Immature natural killer cell (primary cell): ENCODE results near the gene TTLL12. TPM values are rescaled to one million over a fixed set of nuclear protein-coding genes. Genes with fewer than 3 reads are reported as not detected.
A peak's percentile ranks its signal among the peaks of the same experiment; 100 is the strongest.

Source experiments
- DNase-seq, 3 donors: peaks; one replicate each; pipeline ENCODE4 v3.0.0; 2022; ENCODE audit warnings: mixed read lengths in 1 of 3
- H3K27ac Mint-ChIP-seq, 6 donors: one replicate each; pipeline ENCODE4 v1.8.0; 2020; ENCODE audit warnings: mixed read lengths in 6 of 6, mild to moderate bottlenecking in 5 of 6, inconsistent platforms in 4 of 6, moderate library complexity in 3 of 6
- H3K27me3 Mint-ChIP-seq, 3 donors: one replicate each; pipeline ENCODE4 v1.8.0; 2020 to 2021; ENCODE audit warnings: low read depth in 3 of 3, mild to moderate bottlenecking in 3 of 3, mixed read lengths in 3 of 3, moderate library complexity in 3 of 3, inconsistent platforms in 1 of 3
- H3K36me3 Mint-ChIP-seq, 3 donors: one replicate each; pipeline ENCODE4 v1.8.0; 2020; ENCODE audit warnings: mixed read lengths in 3 of 3, inconsistent platforms in 2 of 3, mild to moderate bottlenecking in 2 of 3
- H3K4me1 Mint-ChIP-seq, 2 donors: one replicate each; pipeline ENCODE4 v1.8.0; 2020; ENCODE audit warnings: inconsistent platforms in 2 of 2, mild to moderate bottlenecking in 2 of 2, mixed read lengths in 2 of 2, moderate library complexity in 1 of 2
- H3K4me3 Mint-ChIP-seq, 5 donors: one replicate each; pipeline ENCODE4 v1.8.0; 2020; ENCODE audit warnings: mild to moderate bottlenecking in 5 of 5, mixed read lengths in 5 of 5, inconsistent platforms in 3 of 5, moderate library complexity in 3 of 5
- H3K9me3 Mint-ChIP-seq, 6 donors: one replicate each; pipeline ENCODE4 v1.8.0; 2020; ENCODE audit warnings: mild to moderate bottlenecking in 6 of 6, mixed read lengths in 6 of 6, inconsistent platforms in 4 of 6, moderate library complexity in 3 of 6
- polyA plus RNA-seq, 3 donors: library from polyadenylated mRNA; unstranded; fragments of 300-500 nt; fragmentation: Illumina TruSeq; gene quantifications; one replicate each; pipeline ENCODE4 v1.2.3, GENCODE V29; 2021

TTLL12 gene
- polyA plus RNA-seq, 3 donors from 2014 or later = 10.8 to 17.5 (median 16.4) TPM

DNA sequence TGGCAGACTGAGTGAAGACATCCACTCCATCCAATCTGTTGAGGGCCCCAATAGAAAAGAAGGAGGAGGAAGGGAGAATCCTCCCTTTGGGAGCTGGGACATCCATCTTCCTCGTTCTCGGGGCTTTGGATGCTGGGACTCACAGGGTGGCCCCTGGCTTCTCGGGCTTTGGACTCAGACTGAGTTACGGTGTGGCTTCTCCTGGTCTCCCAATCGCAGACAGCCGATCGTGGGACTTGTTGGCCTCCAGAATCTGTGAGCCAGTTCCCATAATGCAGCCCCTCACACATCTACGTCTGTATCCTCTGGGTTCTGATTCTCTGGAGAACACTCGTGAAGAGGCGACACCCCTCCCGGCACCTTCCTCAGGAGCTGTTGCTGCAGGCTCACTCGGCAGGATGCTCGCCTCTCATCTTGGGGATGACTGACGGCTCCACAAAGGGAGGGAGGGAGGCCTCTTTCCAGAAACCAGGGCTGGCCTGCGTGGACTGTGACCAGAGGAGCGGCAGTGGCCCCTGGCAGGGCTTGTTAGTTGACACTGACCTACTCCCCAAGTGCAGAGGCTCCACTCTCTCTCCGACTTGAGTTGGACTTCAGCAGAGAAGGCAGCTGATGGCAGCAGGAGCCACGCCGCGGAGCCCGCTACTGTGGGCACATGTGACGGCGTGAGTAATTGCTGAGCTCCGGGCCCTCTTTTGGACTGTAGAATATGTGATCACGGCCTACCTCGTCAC lies 14.7 kb upstream of the TTLL12 start:
- Mint-ChIP-seq H3K27ac (no peak overlapping the region), H3K9me3 (no peaks in the 10 kb centered on the region), H3K27me3 (peaks cover 3 to 21% (median 16%) of the 10 kb centered on the region in 3 donors), H3K4me1 (peaks cover 12 to 16% of the 10 kb centered on the region in 2 donors), H3K36me3 (no peaks in the 10 kb centered on the region), H3K4me3 (no peak overlapping the region)
- no peak for DNase-seq

DNA sequence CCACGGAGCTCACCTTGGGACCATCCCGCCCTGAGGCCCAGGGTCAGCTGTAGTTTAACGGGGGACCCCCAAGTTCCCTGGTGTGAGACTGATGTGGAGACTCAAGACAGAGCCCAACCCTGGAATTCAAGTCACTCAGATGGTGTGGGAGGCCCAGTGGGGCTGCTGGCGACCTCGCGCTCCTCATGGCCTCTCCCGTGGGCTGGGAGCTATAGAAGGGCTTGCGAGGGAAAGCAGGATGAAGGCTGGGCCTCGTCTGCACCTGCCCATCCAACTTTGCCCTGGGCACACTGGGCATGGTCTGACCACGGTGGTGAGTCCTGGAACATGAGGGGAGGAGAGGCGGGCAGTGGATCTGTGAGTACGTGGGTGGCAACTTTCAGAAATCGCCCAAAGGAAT lies 13.6 kb upstream of the TTLL12 start:
- peaks cover 3 to 14% (median 9%) of the 10 kb centered on the region in 3 donors for H3K27me3 Mint-ChIP-seq
- no peak overlapping the region for H3K27ac Mint-ChIP-seq
- no peaks in the 10 kb centered on the region for H3K9me3 Mint-ChIP-seq
- H3K36me3 Mint-ChIP-seq = no peaks in the 10 kb centered on the region
- no peak for DNase-seq
- H3K4me1 Mint-ChIP-seq = peaks cover 6 to 7% of the 10 kb centered on the region in 2 donors
- H3K4me3 Mint-ChIP-seq = no peak overlapping the region

DNA sequence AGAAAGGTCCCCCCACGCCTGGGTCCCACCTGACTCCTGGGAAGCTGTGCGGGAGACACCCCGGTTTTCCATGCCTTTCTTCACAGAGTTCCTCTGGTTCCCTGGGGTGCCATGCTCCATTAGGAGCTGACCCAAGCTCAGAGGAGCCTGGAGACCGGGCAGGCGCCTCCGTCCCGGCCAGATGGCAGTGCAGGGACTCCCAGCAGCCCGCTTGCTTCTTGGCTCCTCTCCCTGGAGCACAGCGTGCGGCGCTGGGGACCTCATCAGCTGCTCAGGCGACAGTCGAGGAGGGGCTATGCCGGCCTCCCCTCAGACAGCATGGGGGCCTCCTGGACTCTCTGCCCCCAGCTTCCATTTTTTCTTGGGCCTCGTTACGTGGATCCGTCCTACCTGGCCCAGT lies 13.1 kb upstream of the TTLL12 start:
- no peaks in the 10 kb centered on the region for H3K36me3 Mint-ChIP-seq
- H3K27ac Mint-ChIP-seq = no peak overlapping the region
- no peaks in the 10 kb centered on the region for H3K9me3 Mint-ChIP-seq
- no peak for DNase-seq
- no peak overlapping the region for H3K4me3 Mint-ChIP-seq
- H3K27me3 Mint-ChIP-seq = peaks cover 3 to 9% (median 5%) of the 10 kb centered on the region in 3 donors
- peaks cover 3 to 4% of the 10 kb centered on the region in 2 donors for H3K4me1 Mint-ChIP-seq

DNA sequence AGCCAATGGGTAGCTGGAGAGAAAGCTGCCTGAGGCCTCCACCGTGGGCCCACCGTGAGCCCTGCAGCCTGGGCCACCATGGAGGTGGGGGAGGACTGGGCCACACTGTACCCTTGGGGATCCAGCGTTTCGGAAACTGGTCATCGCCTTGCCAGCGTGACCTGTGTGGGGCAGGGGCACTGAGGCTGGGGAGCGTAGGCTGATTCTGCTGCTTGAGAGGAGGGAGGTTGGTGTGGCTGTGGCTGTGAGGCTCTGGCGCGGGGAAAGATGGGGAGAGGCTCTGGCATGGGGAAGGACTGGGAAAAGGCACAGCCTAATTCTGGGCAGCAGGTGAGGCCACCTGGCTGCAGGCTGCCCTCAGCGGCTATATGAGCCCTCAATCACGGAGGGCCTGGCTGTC lies 12.6 kb upstream of the TTLL12 start:
- Mint-ChIP-seq H3K27ac (no peak overlapping the region), H3K9me3 (no peaks in the 10 kb centered on the region)
- no peak for DNase-seq

DNA sequence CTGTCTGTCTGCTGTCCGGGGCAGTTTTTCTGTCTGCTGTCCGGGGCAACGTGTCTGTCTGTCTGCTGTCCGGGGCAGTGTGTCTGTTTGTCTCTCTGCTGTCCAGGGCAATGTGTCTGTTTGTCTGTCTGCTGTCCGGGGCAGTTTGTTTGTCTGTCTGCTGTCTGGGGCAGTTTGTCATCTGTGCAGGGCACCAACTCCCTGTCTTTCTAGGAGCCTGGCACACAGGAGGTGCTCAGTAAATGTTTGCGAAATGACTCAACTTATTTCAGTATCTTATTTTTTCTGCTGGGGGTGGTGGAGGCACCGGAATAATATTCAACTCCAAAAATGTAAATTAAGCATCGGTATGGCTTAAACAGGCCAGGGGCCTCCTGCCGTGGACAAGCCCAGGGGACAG lies 12.0 kb upstream of the TTLL12 start:
- no peaks in the 10 kb centered on the region for H3K9me3 Mint-ChIP-seq
- DNase-seq = no peak
- H3K27me3 Mint-ChIP-seq = peaks cover 1 to 7% (median 3%) of the 10 kb centered on the region in 3 donors
- no peak overlapping the region for H3K27ac Mint-ChIP-seq
- H3K4me3 Mint-ChIP-seq = no peak overlapping the region
- no peaks in the 10 kb centered on the region for H3K36me3 Mint-ChIP-seq
- no peaks in the 10 kb centered on the region for H3K4me1 Mint-ChIP-seq

More for the DNA sequence above, 12.6 kb upstream of the TTLL12 start:
- Mint-ChIP-seq H3K27me3 (peaks cover 2 to 8% (median 3%) of the 10 kb centered on the region in 3 donors), H3K4me3 (no peak overlapping the region), H3K4me1 (no peaks in the 10 kb centered on the region), H3K36me3 (no peaks in the 10 kb centered on the region)

DNA sequence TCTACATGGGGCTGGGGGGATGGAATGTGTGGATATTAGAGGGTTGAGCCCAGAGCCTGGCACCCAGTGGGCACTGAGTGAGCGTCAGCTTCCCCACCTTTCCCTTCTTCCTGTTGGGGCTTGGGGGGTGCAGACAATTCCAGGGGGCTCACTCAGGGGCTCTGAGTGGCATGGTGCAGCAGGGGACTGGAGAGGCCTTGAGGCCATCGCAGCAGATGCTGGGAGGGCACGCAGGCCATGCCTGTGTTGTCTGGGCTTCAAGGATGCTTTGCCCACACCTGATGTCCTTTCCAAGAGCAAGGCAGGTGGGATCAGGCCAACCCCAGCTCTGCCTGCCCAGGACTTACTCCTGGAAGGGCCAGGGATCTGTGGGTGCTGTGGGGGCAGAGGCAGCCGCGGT lies 11.2 kb upstream of the TTLL12 start:
- H3K36me3 Mint-ChIP-seq = no peaks in the 10 kb centered on the region
- no peaks in the 10 kb centered on the region for H3K4me1 Mint-ChIP-seq
- peaks cover 0 to 7% (median 3%) of the 10 kb centered on the region in 3 donors for H3K27me3 Mint-ChIP-seq
- H3K4me3 Mint-ChIP-seq = no peak overlapping the region
- H3K27ac Mint-ChIP-seq = no peak overlapping the region
- H3K9me3 Mint-ChIP-seq = no peaks in the 10 kb centered on the region
- DNase-seq = no peak

DNA sequence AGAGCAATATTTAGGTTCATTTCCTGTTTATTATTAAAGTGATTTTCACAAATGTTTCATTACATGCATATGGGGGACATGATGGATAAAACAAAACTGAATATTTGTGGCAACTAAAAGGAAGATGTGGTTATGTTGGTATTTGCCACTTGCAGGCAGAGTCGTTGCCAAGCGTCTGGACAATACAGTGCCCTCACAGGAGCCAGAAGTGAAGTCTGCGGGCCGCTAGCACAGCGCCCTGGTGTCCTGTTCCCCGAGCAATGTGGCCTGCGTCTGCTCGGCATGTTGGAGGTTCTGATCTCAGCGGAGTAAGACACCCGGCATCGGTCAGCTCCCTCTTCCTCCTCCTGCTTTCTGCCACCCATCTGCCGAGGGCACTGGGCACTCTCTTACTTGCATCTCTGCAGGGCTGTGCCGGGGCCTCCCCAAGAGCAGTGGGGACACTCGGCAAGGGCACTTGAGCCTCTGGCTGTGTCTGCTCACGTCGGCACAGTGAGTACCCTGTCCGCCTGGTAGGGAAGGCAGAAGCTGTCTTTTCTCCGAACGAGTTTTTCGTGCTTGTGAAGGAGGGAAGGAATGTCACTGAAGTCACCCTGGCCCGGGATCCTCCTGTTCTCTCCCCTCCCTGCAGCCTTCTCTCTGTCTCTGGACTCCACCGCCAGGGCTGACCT lies 10.5 kb upstream of the TTLL12 start:
- Mint-ChIP-seq H3K4me3 (no peak overlapping the region), H3K27ac (peak overlapping the region in 1 of 6 donors; percentile 33), H3K4me1 (no peaks in the 10 kb centered on the region), H3K9me3 (no peaks in the 10 kb centered on the region), H3K36me3 (no peaks in the 10 kb centered on the region), H3K27me3 (peaks cover 0 to 7% (median 0%) of the 10 kb centered on the region in 3 donors)
- no peak for DNase-seq

DNA sequence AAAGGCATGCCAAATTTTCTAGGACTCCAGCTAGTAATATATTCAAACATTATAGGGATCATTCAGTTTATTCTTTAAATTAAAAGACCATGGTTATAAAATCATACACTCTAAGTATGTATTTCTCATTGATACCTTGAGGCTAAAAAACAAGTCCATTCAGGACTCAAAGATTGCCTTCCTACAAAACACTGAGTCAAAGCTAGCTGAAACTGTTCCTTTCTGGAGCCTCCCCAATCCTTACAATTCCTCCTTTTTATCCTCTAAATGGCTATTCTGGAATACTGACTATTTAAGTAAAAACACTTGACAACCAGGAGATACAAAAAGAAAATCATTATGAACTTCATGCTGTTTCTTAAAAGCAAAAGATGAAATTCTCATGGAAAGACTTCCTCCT lies 4.9 kb upstream of the TTLL12 start:
- Mint-ChIP-seq H3K9me3 (no peaks in the 10 kb centered on the region), H3K27ac (peak overlapping the region in 1 of 6 donors; percentile 35), H3K27me3 (peaks cover 8 to 9% (median 9%) of the 10 kb centered on the region in 3 donors), H3K36me3 (no peaks in the 10 kb centered on the region), H3K4me1 (peaks cover 7 to 9% of the 10 kb centered on the region in 2 donors), H3K4me3 (no peak overlapping the region)
- no peak for DNase-seq

DNA sequence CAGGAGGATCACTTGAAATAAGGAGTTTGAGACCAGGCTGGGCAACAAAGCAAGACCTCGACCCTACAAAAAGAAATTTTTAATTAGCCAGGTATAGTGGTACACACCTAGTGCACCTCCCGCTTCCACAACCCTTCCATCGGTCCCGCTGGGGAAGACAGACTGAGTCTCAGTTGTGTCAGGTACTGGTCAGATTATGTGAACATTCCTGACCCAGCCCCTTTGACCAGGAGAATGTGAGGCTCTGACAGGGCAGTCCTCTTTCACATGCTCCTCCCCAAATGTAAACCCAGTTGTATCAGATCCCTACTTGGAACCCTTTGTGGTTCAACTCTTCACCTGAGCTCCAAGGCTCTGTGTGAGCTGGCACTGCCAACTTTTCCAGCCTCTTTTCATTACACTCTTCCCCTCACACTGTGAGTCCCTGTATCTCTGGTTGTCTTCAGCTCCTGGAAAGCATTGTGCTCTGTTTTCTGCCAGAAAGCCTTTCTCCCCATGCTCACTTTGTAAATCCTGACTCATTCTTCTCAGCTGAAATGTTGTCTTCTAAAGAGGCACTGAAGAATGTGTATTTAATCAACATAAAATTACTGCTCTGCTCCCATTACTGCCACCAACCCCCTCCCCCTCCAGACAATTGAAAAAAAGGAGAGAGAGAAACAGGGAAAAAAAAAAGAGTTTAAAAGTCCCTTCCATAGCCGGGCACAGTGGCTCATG lies 2.1 kb upstream of the TTLL12 start:
- H3K9me3 Mint-ChIP-seq = no peaks in the 10 kb centered on the region

DNA sequence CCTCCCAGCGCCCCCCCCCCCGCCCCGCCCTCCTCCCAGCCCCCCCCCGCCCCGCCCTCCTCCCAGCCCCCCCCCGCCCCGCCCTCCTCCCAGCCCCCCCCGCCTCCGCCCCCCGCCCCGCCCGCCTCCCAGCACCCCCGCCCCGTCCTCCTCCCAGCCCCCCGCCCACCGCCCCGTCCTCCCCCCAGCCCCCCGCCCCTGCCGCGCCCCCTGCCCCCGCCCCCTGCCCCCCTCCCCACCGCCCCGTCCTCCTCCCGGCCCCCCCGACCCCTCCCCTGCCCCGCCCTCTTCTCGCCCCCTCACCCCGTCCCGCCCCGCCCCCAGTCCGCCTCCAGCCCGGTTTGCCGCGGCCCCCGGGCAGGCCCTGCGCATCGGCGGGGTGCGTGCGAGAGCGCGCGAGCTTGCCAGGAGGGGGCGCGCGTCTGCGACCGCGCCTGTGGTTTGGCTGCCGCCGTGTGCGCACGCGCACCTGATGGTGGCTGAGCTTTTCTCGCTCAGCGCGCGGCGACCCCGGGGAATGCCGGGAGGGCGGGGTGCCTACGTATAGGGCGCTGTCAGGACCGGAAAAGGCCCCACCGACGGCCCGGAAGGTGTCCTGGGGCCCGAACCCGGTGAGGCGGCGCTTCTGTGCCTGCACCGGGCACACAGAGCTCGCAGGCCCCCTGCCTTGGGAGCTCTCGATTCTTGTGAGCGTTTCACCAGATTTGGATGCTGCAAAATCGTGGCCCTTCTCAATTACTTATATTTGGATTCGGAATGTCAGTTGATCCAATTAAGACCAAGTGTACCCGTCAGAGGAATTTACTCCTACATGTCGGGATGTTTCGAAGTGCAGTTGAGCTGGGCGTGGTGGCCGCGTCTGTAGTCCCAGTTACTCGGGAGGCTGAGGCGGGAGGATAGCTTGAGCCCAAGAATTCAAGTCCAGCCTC lies 501 bp upstream of the TTLL12 start:
- Mint-ChIP-seq H3K9me3 (no peaks in the 10 kb centered on the region), H3K4me3 (peak overlapping the region; percentile 80 to 85 (median 83)), H3K27me3 (peaks cover 11 to 13% (median 12%) of the 10 kb centered on the region in 3 donors), H3K36me3 (no peaks in the 10 kb centered on the region), H3K27ac (peak overlapping the region; percentile 94 to 98 (median 96)), H3K4me1 (peaks cover 7 to 21% of the 10 kb centered on the region in 2 donors)
- peak; percentile 95 to 97 (median 96) for DNase-seq

More for the DNA sequence above, 2.1 kb upstream of the TTLL12 start:
- H3K4me3 Mint-ChIP-seq = peak overlapping the region in 4 of 5 donors; percentile 46 to 82 (median 52)
- peaks cover 7 to 21% of the 10 kb centered on the region in 2 donors for H3K4me1 Mint-ChIP-seq
- H3K27me3 Mint-ChIP-seq = peaks cover 11 to 13% (median 12%) of the 10 kb centered on the region in 3 donors
- no peak for DNase-seq
- peak overlapping the region; percentile 3 to 93 (median 78) for H3K27ac Mint-ChIP-seq
- no peaks in the 10 kb centered on the region for H3K36me3 Mint-ChIP-seq

DNA sequence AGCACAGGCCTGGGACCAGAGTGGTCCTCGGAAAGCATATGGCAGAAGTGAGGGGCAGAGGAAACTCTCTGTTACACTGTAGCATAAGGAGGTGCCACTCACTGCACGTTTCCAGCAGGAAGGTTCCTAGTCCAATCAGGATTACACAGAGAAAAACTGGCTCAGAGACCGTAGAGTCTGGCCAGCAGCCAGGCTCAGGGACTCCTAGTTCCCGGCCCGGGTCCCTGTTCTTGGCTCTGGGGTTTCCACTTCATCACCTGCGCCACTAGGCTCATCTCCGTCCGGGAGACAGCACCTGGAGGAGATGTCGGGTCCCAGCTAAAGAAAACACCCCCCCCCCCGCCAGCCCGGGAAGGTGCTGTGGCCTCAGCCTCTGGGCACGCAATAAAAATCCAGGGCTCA lies 1.1 kb downstream of the TTLL12 start:
- H3K4me3 Mint-ChIP-seq = peak overlapping the region; percentile 63 to 75 (median 69)
- H3K4me1 Mint-ChIP-seq = peaks cover 7 to 21% of the 10 kb centered on the region in 2 donors
- no peak for DNase-seq
- peaks cover 0 to 3% (median 0%) of the 10 kb centered on the region in 3 donors for H3K36me3 Mint-ChIP-seq
- H3K9me3 Mint-ChIP-seq = no peaks in the 10 kb centered on the region
- H3K27ac Mint-ChIP-seq = peak overlapping the region in 4 of 6 donors; percentile 7 to 76 (median 61)
- peaks cover 11 to 13% (median 12%) of the 10 kb centered on the region in 3 donors for H3K27me3 Mint-ChIP-seq

DNA sequence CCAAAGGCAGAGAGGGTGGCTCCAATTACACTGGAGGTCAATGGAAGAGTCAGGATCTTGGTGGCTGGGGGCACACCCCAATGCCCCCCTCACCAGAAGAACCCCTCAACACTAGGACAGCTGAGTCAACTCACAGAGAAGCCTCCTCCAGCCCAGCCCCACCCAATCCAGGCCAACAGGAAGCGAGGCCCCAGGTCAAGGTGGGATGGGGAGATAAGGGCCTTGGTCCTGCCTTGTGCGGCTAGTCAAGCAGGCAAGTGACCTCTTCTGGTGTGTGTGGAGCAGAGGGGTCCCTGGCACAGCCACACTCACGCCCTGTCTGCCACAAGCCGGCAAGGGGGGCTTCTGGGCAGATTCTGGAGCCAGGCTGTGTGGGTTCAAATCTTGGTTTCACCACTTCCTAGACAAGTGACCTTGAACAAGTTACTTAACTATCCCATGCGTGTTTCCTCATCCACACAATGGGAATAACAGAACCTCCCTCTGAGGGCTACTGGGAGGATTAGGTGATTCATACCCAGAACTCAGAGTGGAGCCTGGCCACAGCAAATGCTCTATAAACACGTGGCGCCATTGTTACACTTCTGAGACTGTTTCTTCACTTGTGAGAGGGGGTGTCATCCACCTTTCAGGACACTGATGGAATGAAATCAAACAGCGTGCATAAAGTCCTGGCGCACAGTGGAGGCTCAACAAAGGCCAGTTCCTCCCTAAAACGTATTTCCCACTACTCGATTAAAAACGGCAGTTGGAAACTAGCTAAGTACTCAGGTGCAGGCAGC lies 3.2 kb downstream of the TTLL12 start:
- DNase-seq = no peak
- peaks cover 7 to 18% of the 10 kb centered on the region in 2 donors for H3K4me1 Mint-ChIP-seq
- H3K27me3 Mint-ChIP-seq = peaks cover 9 to 13% (median 9%) of the 10 kb centered on the region in 3 donors
- peaks cover 0 to 11% (median 1%) of the 10 kb centered on the region in 3 donors for H3K36me3 Mint-ChIP-seq
- no peak overlapping the region for H3K27ac Mint-ChIP-seq
- H3K9me3 Mint-ChIP-seq = no peaks in the 10 kb centered on the region
- no peak overlapping the region for H3K4me3 Mint-ChIP-seq
